Iris pigment epithelial cell (primary cell): ENCODE results near the gene NXPE1.
A peak's percentile ranks its signal among the peaks of the same experiment; 100 is the strongest.
"Not testable (repeated sequence)": the region's sequence is repeated elsewhere in the genome, so short reads cannot be mapped to it uniquely, and the experiment has no call there.

Experiments used
- DNase-seq: peaks from one replicate; pipeline ENCODE4 v3.0.0-alpha.2; 2011; ENCODE audit warnings: low read depth

Gene NXPE1

DNA sequence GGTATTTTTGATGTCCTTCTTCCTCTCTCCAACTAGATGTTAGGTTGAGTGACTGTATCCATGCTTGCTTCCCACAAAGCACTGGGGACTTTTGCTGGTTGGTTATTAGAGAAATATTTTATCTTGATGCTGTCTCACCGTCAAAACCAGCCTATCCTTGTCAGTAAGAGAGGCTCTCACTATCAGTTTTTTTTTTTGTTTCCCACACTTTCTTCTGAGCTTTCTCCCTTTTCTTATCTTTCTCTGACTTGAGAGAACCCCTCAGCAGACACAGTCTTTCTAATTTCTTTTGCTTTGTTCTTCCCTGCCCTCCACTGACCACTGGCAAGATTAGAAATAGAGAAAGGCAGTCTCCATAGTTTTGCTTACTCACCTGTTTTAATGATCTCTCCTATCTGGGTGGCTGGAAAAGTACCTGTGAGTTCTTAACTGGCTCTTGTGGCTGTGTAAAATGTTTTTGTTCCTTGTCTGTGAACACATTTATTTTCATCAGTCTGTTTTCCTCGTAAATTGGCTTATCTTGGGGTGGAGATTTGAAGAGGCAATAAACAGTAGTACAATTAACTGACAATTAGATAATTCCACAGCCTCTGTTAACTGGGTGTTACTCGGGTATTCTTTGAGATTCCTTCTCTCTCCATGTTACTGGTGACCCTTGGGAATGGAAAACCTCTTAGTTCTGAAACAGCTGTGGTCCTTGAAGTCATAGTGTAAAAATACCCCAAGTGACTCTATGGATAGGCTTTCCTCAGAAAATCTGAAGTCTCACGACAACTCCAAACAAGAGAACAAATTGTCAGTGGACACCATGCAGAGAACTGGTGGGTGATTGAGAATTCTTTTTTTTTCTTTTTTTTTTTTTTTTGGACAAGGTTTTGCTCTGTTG, at the start of gene NXPE1:
Gene NXPE1 (minus strand): TSS at position 457 of the 886 bp plus-strand sequence. CDS start 8,680 bp downstream, outside the sequence.
- DNase-seq: no peak

DNA sequence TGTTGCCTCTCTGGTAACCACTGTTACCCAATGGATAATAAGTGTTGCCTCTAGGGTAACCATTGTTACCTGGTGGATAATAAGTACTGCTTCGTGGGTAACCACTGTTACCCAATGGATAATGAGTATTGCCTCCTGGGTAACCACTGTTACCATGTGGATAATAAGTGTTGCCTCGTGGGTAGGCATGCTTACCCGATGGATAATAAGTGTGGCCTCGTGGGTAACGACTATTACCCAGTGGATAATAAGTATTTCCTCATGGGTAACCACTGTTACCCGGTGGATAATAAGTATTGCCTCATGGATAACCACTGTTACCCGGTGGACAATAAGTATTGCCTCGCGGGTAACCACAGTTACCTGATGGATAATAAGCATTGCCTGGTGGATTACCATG, 49.7 kb upstream of the NXPE1 start:
- DNase-seq: no peak

DNA sequence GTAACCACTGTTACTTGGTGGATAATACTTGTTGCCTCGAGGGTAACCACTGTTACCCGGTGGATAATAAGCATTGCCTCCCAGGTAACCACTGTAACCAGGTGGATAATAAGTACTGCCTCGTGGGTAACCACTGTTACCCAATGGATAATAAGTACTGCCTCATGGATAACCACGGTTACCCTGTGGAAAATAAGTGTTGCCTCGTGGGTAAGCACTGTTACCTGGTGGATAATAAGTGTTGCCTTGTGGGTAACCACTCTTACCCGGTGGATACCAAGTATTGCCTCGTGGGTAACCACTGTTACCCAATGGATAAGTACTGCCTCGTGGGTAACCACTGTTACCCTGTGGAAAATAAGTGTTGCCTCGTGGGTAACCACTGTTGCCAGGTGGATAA, 48.9 kb upstream of the NXPE1 start:
- DNase-seq: not testable (repeated sequence)

GRCh38 chr11:114607753-114608459, 48.2 kb upstream of the NXPE1 start:
- DNase-seq: no peak

DNA sequence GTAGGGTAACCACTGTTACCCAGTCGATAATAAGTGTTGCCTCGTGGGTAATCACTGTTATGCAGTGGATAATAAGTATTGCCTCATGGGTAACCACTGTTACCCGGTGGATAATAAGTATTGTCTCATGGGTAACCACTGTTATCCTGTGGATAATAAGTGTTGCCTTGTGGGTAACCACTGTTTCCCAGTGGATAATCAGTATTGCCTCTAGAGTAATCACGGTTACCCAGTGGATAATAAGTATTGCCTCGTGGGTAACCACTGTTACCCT, 47.1 kb upstream of the NXPE1 start:
- DNase-seq: not testable (repeated sequence)

- DNase-seq: peak; percentile 7
Measured at GRCh38 chr11:114606003-114606801, 46.5 kb upstream of the NXPE1 start.

- no peak for DNase-seq
Measured at GRCh38 chr11:114605370-114605769, 45.7 kb upstream of the NXPE1 start.

DNA sequence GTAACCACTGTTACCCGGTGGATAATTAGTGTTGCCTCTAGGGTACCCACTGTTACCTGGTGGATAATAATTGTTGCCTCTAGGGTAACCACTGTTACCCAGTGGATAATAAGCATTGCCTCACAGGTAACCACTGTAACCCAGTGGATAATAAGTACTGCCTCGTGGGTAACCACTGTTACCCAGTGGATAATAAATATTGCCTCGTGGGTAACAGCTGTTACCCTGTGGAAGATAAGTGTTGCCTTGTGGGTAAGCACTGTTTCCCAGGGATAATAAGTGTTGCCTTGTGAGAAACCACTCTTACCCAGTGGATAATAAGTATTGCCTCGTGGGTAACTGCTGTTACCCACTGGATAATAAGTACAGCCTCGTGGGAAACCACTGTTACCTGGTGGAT, 45.2 kb upstream of the NXPE1 start:
- no peak for DNase-seq

- DNase-seq: no peak
Measured at GRCh38 chr11:114604179-114604813, 44.6 kb upstream of the NXPE1 start.

DNA sequence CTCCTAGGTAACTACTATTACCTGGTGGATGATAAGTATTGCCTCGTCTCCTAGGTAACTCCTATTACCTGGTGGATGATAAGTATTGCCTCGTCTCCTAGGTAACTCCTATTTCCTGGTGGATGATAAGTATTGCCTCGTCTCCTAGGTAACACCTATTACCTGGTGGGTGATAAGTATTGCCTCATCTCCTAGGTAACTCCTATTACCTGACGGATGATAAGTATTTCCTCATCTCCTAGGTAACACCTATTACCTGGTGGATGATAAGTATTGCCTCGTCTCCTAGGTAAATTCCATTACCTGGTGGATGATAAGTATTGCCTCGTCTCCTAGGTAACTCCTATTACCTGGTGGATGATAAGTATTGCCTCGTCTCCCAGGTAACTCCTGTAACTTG, 43.5 kb upstream of the NXPE1 start:
- DNase-seq: not testable (repeated sequence)

- DNase-seq: no peak
Measured at GRCh38 chr11:114598461-114598860, 38.8 kb upstream of the NXPE1 start.

DNA sequence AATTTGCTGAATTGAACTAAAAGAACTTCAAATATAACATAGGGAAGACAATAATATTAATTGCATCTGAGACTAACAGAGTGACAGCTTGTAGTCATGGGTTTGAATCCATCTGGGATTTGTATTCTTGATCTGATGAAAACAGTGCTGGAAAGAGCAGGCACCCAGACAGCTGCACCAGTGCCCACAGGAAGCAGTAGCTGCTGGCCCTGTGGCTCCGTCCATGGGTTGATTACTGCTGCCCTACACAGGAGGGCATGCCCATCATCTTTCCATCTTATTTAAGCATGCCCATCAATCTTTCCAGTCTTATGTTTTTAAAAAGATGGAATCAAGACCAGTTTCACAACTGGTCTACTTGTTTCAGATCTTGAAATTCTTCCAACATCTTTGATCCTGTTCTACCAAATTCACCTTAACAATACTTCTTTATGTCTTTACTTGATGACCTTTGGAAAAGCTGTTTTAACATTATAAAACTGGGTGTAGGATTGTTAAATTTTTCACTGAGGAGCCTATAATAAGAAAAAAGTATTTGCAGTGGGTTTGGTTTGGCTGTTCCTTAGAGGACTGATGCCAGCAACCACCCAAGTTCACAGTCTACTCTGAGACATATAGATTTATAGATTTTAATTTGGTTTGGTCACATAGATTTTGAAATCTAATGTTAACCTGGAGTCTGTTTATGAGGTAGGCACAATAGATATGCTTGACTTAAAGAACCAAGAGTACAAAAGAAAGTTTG, 36.7 kb upstream of the NXPE1 start:
- no peak for DNase-seq

GRCh38 chr11:114595571-114595970, 35.9 kb upstream of the NXPE1 start, which contains the start of gene NXPE4:
NXPE4 (minus strand) TSS chr11:114595786; CDS start chr11:114594759, 1,027 bp downstream.
- no peak for DNase-seq

GRCh38 chr11:114594703-114595102, 35.0 kb upstream of the NXPE1 start:
- no peak for DNase-seq

- DNase-seq: no peak
Measured at GRCh38 chr11:114587398-114587953, 27.8 kb upstream of the NXPE1 start.

DNA sequence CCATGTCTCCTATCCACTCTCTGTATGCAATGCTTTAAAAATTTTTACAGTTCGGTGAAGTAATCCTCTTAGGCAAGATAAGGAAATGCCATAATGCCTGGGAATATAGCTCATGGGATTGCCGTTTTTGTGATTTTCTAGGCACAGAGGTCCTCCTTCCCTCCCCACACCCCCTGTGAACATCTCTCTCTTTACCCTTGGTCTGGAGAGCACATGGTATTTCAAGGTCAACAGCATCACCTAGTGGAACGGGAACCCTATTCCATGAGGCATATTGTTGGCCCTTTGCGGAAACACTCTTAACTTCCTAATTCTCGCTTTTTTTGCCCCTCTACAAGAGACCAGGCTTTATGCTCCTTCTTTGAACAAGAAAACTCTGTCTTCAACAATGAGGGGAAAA, 27.1 kb upstream of the NXPE1 start:
- no peak for DNase-seq

GRCh38 chr11:114571712-114572111, 12.0 kb upstream of the NXPE1 start:
- no peak for DNase-seq

DNA sequence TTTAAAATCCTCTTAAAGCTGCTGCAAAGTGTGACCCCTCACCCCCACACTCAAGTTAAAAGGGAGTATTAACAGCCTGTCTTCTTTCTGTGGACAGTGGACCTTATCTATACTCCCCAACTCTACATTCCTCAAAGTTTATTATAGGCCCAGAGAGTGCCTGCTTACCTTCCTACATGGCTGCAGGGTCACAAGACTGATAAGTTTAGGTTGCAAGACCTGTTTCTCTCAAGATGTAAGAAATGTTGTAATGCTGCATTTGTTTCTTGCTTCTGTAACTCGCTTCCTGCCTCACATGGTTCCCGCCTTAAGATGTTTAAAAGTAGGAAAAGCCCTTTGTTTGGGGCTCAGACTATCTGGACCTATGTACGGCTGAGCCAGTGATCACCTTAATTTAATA, 10.1 kb upstream of the NXPE1 start:
- no peak for DNase-seq

- no peak for DNase-seq
Measured at GRCh38 chr11:114566276-114566675, 6.6 kb upstream of the NXPE1 start.

GRCh38 chr11:114564831-114565230, 5.2 kb upstream of the NXPE1 start:
- DNase-seq: no peak

- peak; percentile 69 for DNase-seq
Measured at GRCh38 chr11:114563077-114563476, 3.4 kb upstream of the NXPE1 start.
